SU-DHL-6 (cell line): ENCODE results near the gene KCNAB3.

ENCODE experiments used
- CTCF ChIP-seq: fragments of 200-600 bp; sonication (generic); IDR thresholded peaks from one replicate; pipeline ENCODE4 v1.5.1; 2017; ENCODE audit warnings: antibody characterized with exemption, mild to moderate bottlenecking, low read length, moderate library complexity; ENCODE audit not compliant: insufficient read depth, poor library complexity, severe bottlenecking
- EZH2phosphoT487 ChIP-seq: fragments of 200-600 bp; sonication (generic), shearing (Covaris generic); conservative IDR thresholded peaks from 2 replicates; pipeline ENCODE4 v1.6.1; 2018; ENCODE audit warnings: mild to moderate bottlenecking, antibody characterized with exemption, low read length, moderate library complexity, mixed read lengths

GRCh38 chr17:7961421-7961820 is 31.8 kb upstream of the KCNAB3 start:
- TF ChIP-seq EZH2phosphoT487 (no peak), CTCF (no peak)
